Hematopoietic multipotent progenitor cell treated with erythropoietin and hydrocortisone succinate and interleukin-3 and kit ligand, for 15 days (in vitro differentiated cells): ENCODE results near the gene ILKAP.

Experiments
- DNase-seq: peaks from one replicate; pipeline ENCODE4 v3.0.0-alpha.2; 2015; ENCODE audit warnings: low spot score

The ILKAP gene, protein sequence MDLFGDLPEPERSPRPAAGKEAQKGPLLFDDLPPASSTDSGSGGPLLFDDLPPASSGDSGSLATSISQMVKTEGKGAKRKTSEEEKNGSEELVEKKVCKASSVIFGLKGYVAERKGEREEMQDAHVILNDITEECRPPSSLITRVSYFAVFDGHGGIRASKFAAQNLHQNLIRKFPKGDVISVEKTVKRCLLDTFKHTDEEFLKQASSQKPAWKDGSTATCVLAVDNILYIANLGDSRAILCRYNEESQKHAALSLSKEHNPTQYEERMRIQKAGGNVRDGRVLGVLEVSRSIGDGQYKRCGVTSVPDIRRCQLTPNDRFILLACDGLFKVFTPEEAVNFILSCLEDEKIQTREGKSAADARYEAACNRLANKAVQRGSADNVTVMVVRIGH

DNA sequence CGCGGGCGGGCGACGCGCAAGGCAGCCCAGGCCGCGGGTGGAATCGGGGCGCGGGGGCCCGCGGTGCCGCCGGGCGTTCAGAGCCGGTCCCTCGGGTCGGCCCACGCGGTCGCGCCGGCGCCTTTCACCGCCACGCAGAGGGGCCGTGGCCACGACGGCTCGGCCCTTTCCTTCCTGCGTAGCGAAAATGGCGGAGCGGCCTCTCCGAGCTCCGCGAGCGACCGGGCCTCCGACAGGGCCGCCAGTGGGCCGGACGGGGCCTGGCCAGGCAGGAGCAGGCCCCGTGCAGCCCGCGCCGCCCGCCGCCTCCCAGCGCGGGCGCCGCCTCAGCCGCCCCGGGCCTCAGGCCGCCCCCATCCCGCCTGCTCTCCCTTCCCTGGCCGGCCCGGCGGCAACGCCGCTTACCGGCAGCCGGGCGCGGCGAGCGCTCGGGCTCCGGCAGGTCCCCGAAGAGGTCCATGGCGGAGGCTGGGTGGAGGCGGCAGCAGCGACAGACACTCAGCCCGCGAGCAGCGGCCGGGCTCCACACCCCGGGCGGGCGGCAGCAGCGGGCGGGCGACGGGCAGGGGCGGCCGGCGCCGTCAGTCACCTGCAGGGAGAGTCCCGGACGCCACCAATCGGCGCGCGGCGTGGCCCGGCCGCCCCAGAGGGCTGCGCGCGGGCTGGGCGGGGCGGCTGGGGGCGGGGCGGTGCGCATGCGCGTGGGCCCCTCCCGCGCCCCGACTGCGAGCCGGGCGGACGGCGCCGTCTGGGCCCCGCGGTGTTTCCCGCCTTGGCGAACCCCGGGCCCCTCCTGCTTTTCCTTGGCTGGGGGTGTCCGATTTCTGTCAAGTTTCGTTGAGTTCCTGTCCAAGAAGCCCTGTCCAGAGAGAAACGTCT is at the start of gene ILKAP:
ILKAP (minus strand) TSS at position 602 of the 879 bp plus-strand sequence; CDS start at position 460, 142 bp downstream.
- DNase-seq = peak; percentile 92

DNA sequence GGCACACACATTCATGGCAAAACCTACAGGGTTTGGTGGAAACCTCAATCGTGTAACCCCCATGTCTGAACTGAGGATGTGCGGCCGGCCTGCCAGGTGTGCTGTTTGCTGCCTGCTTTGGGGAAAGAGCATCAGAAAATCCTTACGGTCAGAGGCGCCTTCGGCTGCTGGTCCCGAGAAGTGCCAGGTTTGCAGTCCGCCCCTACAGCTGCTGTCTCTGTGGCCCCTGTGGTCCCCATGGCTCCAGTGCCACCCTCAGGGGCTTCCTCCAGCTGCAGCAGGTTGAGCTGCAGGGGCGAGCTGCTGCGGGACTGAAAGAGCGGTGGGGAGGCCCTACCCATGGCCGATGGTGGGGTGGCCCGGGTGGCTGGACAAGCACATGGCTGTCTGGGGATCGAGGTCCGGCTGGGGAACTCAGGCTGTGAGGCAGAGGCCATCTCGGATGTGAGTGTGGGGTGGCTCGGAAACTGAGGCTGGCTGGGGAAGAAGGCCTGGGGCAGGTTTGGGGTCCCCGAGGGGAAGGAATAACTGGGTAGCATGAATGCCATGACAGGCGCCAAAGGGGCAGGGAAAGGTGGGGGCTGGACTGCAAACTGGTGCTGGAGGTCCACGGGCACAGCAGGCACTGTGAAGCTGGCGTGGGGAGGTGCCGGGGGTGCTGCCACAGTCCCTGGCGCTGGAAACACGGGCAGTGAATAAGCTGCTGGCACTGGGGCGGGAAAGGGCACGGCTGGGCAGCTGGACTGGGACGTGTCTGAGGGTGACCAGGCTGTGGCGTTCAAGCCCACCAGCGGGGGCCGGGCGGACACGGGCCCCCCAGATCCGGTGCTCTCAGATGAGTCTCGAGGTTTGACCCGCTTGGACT is 49.5 kb upstream of the ILKAP start:
- no peak for DNase-seq

DNA sequence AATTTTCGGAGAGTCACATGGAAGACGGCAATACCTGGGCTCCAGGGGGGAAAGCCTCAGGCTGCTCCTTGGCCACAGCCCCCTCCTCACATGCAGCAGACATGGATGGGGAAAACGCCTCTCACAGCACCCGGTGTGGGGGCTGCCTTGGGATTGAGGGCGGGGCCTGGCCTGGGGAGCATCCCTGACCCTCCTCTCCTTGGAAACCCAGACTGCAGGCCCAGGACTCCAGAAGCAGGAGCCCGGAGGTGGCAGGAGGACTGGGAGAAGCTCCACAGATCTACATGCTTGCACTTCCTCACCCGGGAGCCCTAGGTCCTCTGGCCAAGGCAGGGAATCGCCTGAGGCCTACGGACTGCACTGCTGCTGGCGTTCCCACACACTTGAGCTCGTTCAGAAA is 48.5 kb upstream of the ILKAP start:
- no peak for DNase-seq

DNA sequence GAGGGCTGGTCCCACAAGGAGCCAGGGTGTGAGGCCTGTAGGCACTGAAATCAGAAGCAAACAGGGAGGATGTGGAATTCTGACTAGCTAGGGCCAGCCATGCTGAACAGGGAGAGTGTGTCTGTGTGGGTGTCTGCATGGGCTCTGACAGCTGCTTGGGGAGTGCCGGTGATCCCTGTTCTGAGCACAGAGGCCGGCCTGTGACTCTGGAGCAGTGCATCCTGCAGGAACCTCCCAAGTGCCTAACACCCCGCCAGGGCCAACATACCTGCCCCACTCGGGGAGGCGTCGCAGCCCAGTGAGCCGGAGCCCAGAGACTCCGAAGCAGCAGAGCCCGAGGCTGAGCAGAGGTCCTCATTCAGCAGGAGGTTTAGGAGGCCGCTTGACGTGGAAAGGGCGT is 47.8 kb upstream of the ILKAP start:
- DNase-seq = no peak

DNA sequence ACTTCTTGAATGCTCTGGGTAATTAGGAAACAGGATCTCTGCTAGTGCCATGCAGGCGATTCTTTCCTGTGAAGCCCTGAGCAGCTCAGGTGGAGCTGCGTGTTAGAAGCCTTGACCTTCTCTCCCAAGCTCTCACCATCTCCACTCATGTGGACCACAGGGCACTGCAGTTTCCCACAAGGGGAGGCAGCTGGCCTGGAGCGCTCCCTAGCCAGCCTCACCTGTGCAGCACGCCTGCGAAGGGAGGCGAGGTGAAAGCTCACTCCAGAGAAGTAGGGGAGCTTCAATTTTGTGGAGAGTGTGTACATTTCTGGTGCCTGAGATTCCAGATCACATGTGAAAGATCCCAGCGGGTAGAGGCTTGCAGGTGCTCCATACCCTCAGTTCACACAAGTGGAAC is 47.4 kb upstream of the ILKAP start:
- DNase-seq = no peak

DNA sequence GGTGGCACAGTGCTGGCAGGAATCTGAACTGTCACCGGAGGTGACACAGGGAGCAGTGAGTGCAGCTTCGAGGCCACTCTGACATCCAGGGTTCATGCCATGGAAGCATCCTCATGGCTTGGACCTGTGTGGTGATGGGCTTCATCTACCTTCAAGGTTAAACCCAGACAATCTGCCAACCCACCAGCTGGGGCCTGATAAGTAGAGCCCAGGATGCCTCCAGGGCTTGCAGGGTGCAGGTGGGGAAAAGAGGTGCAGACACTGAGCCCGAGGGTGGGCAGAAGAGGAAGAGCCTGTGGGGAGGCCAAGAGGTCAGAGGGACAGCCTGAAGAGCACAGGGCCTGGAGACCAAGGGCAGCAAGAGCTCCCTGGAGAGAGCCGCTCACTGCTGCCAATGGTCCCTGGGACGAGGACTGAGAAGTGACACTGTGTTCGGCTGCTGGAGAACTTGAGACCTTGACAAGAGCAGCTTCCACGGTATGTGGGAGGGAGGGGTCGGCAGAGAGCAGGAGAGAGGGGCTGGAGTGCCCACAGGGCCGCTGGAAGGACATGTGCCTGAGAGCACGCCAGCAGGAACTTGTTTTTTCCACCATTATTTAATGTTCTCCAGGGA is 44.5 kb upstream of the ILKAP start:
- no peak for DNase-seq

DNA sequence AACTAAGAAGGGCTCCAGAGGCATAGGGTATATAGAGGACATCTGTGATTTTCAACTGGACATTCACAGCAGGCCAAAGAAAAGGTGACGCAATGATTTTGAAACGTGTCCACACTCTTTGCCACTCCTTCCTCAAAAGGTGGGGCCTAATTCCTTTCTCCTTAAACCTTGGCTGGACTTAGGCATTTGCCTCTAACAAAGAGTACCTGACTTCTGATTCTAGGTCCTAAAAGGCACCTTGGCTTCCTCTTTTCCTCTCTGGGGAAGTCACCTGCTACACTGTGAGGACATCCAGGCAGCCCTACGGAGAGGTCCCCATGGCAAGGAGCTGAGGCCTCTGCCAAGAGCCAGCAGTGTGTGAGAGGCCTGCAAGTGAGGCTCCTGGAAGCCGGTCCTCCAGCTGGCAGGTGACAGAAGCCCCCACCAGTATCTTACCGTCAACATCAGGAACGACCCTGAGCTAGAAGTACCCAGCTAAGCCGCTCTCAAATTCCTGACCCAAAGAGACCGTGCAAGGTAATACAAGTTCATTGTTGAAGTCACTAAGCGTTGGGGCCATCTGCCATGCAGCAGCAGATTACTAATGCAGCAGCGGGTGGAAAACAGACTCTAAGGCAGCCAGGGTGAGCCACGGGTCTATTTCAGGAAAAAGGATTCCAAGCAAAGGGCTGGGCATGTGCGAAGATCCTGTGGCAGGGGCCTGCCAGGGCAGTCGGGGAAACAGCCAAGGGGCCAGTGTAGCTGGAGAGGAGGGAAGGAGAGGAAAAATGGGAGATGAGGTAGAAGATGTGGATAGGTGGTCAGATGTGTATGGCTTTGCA is 43.7 kb upstream of the ILKAP start:
- DNase-seq = no peak

DNA sequence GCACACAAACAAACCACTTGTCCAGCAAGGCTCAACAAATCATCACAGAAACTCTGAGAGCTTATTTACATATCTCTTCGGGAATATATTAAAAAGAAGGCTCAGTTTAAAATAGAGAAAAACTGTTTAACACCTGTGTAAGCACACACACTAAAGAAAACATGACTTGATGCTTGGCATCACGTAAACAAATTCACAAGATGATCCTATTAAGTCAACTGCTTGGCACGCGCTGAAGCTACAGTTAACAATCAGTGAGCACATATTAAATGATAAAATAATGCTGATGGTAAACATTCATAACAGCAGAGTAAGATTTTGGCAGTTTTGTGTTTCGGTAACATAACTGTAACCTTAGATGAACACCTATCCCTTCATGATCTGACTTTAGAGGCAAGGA is 40.7 kb upstream of the ILKAP start:
- DNase-seq = no peak

DNA sequence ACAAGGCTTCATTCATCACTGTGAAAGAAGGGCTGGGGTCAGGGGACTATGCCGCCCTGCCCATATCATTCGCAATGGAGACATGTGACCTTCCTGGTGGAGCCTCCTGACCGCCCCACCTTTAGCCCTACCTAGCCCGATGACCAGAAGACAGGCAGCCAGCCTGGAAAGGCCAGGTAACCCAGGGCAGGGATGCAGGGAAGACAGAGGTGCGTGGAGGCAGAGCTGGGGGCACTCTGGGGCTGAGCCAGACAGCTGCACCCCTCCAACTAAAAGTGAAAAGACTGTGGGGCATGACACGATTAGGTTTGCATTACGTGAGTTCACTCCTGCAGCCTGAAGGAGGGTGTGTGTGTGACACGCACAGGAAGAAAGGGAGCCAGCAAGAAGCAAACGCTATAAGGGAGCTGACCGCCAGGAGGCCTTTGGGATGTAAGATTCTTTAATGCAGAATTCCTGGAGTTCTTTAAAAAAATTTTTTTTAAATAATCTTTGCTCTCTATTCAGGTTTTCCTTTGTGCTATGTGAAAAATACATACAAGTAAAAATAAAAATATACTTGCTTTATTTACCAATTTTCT is 40.1 kb upstream of the ILKAP start:
- no peak for DNase-seq

DNA sequence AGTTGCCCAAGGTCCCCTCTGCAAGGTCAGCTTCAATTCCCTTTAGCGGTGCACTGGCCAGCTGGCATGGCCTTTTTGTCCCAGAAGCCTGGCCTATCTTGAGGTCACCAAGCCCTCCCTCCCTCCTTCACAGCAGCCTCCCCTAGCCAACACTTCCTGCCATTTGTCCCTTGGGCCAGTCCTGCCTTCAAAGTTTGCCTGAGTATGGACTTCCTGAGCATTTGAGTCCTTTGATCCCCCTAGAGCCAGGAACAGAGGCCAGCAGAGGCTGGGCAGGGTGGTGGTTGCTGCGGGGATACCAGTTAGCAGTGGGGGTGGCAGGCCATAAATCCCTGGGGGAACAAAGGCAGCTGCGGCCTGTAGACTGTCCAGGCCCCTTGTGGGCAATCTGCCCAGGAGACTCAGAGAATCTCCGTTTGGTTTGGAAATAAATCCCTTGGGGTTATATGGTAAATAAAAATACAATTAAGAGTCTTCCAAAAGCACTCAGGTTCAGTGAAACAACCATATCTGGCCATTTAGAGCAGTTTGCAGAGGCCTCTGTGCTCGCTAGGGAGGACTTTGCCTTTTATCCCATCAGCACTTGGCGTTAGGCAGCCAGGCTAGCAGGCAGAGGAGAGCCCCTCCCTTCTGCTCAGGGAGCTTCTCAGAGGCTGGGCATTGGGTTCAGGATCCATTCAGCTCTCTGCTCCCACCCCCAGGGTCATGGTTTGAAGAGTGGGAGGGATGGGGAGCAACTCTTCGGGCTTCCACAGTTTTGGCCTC is 39.4 kb upstream of the ILKAP start:
- no peak for DNase-seq

DNA sequence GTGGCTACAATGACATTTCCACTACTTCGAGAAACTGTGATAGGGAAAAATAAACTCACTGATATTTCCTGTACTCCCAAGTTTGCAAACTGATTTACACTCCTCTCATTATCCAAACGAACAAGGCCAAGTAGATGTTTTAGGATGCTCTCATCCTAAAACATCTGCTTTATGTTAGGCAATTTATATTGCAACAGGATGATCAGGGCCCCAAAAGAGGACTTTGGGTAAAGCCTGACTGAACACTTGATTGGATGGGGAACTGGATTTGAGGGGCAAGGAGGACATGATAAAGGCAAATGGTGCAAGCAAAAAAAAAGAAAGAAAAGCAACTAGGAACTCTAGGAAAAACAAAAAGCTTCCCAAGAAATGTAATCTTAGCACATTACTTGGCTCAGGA is 38.5 kb upstream of the ILKAP start:
- DNase-seq = no peak

DNA sequence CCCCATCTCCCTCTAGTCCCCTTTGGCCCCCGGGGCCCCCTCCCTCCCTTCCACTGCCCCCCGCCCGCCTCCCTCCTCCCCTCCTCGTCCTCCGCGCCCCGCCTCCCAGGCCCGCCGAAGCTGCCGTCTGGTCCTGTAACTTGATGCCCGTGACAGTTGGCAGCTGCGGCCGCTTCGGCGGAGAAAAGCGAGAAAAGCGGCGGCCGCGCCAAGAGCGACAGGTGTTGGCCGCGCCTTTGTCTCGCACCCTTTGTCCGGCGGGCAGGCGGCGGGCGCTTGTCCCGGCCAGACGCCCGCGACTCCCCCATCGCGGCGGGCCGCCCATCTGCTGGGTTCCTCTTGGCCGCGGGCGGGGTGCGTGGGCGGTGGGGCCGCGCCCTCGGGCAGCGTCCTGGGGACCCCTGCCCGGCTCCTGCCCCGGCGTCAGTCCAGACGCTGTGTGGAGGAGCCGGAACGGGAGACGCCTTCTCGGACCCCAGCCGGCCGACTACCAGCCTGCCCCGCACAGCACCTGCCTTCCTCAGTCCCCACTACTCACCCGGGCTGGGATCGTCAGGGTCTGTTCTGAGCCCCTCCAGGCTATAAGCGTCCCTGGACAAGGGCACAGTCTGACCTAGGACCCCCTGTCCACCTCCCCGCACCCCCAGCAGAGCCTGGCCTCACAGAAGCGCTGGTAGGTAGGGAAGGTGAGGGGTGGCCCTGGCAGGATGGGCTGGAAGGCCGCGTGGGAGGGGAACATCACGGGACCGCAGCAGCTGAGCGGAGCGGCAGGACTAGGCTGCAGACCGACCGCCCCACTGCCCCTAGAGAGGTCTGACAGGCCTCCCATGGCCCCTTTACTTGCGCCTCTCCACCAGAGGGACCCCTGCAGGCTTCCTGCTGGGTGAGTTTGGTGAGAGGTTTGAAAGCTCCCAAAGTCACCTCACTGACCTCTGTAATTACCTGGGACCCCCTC is 37.5 kb upstream of the ILKAP start:
- no peak for DNase-seq

DNA sequence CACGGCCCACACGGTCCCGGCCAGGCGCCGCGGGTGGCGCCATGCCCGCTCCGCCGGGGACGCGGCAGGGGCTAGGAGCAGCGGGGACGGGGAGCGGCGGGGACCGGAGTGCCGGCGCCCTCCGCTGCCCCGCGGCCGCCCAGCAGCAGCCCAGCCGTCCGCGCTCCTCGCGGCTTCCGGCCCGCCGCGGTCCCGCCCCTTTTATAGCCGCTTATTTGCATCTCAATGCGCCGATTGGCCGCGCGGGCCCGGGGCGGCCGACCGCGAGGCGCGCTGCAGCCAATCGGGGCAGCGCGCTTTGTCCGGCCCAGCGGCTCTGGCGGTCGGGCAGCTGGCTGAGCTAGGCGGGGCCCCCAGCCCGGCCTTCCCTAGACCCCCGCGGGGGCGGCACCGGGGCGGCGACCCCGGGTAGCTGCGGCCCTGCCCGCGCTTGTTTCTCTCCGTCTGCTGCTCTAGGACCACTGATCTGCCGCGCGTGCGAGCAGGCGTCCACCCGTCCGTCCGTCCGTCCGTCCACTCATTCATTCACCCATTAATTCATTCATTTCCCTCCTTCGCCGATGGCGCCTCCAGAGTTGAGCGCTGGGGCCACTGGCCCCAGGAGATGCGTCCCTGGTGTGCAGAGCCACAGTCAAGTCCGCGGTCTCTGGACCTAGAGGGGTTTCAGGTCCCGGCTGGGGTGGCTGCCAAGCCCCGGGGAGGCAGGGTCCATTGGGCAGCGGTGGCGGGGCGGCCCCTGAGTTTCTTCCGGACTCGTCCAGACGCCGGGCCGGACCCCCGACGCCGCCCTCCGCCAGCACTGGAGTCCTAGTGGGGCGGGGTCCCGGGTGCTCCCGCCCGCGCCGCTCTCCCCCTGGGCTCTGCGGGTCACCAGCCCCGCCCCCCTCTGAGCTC is 36.6 kb upstream of the ILKAP start, which contains the start of gene HES6:
HES6 (minus strand) TSS at position 176 of the 894 bp plus-strand sequence; CDS start at position 43, 133 bp downstream.
- peak; percentile 91 for DNase-seq

DNA sequence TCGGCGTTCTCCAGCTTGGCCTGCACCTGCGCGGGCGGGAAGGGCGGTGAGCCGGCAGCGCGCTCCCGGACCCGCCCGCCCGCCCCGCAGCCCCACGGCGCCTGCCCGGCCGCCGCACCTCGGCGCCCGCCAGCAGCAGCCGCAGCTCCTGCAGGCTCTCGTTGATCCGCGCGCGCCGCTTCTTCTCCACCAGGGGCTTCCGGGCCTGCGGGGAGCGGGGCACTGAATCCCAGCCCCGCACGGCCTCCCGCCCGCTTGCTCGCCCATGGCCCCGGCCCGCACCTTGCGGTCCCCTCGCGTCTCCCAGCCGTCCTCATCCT is 36.0 kb upstream of the ILKAP start:
- DNase-seq = peak; percentile 45

DNA sequence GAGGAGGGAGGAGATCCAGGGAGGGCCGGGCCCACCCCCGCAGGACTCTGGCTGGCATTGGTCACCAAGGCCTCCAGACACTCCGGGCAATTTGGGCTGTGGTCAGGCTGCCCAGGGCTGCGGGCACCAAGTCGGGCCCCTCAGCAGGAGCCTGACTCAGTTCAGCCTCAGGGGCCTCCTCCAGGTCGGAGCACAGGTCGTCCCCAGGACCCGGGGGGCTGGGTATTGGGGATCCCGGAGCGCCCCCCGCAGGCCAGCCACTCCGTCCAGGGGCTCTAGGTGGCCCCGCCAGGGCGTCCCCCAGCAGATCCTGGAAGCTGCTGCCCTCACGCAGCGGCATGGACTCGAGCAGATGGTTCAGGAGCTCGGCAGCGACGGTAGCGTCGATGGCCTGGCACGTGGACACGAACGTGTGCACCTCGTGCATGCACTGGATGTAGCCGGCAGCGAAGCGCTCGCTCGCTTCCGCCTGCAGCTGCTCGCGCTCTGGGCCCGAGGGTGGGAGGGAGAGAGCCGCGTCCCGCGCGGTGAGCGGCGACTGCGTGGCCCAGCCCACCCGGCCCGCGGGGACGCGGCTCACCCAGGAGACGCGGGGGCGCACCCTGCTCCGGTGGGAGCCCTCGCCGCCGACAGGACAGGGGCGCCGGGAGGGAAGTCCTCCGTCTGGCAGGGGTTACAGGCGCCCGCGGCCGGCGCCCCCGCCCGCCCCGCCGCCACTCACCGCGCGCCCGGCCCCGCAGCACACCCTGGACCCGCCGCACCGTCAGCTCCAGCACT is 35.5 kb upstream of the ILKAP start:
- DNase-seq = peak; percentile 47

DNA sequence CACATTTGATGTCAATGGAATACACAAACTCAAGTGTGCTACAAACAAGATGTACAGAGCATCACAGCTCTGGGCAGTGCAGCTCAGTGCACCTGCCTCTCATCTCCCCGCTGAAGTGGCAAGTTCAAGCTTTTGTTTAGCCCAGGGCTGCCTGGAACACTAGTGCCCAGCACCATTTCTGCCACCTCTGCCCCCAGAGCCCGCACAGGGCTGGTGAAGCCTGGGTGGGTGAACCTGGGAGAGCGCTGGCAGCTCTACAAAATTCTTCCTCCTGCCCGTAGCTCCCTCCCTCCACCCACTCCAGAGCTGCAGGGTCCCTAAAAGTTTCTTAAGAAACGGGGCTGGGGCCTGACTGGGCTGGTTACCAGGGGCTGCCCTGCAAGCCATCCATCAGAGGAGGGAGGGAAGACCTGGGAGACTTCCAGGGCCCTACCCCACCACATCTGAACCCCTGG is 34.8 kb upstream of the ILKAP start:
- no peak for DNase-seq
